Stimulated activated CD4-positive, alpha-beta T cell treated with anti-CD3 and anti-CD28 coated beads, TNF-alpha, amount 100 ng/mL, for 4 hours (primary cell): ENCODE measurements around the gene AGFG1.
"Not testable (repeated sequence)": the region's sequence is repeated elsewhere in the genome, so short reads cannot be mapped to it uniquely, and the experiment has no call there.

Source experiments
- DNase-seq, 3 experiments: peaks; one replicate each; pipeline ENCODE4 v3.0.0-alpha.2; 2020; ENCODE audit warnings: low read depth in 3 of 3

The AGFG1 gene

DNA sequence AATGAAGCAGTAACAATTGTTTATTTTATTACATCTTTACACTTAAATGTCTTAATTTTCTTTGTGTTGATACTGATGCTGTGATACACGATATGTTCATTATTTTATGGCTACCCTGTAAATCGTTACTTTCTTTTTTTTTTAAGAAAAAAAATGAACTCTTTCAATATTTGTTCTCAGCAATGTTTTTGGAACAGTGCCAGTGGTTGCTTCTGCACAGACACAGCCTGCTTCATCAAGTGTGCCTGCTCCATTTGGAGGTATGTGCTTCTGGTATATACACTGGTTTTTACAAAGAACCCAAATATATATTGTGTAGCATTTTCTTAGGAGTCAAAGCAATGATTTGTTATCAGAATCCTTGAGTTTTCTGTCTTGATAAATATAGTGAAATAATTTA, 64.5 kb downstream of the AGFG1 start:
- no peak for DNase-seq

DNA sequence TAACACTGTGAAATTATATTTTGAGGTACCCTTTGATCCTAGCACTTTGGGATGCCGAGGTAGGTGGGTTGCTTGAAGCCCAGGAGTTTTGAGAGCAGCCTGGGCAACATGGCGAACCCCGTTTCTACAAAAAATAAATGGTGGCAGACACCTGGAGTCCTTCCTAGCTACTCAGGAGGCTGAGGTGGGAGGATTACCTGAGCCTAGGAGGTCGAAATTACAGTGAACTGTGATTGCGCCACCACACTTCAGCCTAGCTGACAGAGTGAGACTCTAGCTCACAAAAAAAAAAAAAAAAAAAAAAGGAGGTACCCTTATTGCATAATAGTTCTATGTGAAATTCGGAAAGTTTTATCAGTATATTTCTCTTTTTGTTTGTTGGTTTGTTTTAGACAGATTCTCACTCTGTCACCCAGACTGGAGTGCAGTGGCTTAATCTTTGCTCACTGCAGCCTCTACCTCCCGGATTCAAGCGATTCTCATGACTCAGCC, 67.6 kb downstream of the AGFG1 start:
- no peak for DNase-seq

DNA sequence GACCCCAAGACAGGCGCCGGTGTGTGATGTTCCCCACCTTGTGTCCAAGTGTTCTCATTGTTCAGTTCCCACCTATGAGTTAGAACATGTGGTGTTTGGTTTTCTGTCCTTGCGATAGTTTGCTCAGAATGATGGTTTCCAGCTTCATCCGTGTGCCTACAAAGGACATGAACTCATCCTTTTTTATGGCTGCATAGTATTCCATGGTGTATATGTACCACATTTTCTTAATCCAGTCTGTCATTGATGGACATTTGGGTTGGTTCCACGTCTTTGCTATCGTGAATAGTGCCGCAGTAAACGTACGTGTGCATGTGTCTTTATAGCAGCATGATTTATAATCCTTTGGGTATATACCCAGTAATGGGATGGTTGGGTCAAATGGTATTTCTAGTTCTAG, 68.4 kb downstream of the AGFG1 start:
- DNase-seq, result not testable (repeated sequence)

DNA sequence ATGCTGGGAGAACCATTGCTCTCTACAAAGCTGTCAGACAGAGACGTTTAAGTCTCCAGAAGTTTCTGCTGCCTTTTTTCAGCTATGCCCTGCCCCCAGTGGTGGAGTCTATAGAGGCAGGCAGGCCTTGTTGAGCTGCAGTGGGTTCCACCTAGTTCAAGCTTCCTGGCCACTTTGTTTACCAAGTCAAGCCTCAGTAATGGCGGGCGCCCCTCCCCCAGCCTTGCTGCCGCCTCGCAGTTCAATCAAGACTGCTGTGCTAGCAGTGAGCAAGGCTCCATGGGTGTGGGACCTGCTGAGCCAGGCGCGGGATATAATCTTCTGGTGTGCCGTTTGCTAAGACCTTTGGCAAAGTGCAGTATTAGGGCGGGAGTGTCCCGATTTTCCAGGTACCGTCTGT, 74.0 kb downstream of the AGFG1 start:
- no peak for DNase-seq

DNA sequence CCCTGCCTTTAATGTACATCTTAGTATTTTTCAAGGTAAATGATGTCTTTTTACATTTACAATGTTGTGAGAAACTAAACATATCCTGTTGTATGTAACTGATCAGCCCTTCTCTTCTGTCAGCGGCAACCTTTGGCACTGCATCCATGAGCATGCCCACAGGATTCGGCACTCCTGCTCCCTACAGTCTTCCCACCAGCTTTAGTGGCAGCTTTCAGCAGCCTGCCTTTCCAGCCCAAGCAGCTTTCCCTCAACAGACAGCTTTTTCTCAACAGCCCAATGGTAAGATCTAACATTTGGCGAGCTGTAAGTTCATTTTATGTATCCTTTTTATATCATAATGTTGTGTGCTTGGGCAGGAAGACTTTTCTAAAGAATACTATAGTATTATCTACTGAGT, 79.9 kb downstream of the AGFG1 start:
- no peak for DNase-seq

DNA sequence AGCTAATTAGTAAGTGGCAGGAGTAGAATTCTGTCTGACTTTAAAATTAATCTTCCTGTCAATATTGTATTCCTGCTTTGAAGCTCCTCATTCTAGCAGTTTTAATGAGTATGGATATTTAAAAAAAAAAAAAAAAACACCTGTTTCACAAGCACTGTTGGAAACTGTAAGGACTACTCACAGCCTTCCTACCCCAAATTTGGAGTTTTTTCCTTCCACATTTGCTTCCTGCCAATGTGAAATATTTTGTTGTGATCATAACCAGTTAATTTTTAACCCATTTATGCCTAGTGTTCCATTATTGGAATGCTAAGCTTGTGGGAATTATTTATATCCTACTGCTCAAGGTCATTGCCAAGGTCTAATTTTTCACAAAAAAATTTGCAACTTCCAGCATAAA, 90.6 kb downstream of the AGFG1 start:
- DNase-seq, result no peak

DNA sequence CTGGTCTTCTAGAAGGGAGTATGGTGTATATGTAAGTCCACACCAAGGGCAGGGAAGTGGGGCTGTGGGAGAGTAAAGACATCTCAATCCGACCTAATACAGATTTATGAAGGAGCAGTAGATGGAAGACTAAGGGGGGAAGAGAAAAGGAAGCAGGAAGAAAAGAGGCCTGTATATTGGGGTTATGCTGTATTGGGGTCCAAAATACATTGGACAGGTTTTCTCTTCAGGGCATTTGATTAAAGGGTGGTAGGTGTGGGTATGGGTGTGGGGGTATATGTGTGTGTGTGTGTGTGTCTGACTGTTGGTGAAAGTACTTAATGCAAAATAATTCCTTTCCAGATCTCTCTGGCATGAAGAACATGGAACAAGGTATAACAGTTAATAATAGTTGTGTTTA, 93.1 kb downstream of the AGFG1 start:
- no peak for DNase-seq

DNA sequence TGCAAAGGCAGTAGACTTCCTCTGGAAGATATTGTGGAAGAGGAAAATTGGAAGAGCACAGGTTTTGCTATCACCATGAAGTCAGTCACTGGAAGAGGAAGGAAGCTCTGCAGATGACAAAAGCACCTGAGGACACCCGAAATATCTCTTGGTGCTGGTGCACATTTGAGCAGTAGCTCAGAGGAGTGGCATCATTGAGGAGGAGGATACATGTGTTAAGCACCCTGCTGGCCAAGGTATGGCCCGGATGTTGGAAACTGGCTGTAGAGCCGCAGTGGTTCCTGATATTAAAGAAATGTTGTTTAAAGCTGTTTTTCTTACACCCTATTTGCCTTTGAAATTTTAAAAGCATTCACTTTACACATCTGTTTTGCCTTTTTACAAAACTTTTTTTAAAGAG, 94.1 kb downstream of the AGFG1 start:
- DNase-seq, result no peak

DNA sequence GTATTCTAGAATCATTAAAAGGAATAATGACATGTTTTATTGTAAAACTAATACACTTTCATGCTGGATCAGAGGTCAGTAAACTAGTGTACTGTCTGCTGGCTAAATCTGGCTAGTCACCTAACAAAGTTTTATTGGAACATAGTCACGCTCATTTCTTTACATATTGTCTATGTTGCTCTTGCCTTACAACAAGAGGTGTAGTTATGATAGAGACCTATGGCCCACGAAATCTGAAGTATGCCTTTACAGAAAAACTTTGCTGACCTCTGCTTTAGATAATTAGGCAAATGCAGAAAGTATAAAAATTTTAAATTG, 96.9 kb downstream of the AGFG1 start:
- no peak for DNase-seq

DNA sequence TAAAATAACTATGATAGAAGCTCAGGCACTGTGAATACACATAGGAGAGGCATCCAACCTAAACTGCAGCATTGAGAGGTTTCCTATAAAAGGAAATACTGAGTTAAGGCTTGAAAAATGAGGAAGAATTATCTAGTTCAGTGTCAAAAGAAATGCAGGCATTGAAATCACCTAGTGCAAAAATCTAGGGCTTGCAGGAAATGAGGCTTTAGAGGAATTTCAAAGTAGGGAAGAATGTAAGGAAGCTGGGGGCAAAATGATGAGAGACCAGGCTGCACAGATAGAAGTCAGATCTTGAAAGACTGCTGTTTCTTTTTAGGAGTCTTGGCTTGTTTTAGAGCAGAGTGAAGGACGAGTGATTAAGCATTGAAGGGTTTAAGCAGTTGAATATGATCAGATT, 98.7 kb downstream of the AGFG1 start:
- no peak for DNase-seq

DNA sequence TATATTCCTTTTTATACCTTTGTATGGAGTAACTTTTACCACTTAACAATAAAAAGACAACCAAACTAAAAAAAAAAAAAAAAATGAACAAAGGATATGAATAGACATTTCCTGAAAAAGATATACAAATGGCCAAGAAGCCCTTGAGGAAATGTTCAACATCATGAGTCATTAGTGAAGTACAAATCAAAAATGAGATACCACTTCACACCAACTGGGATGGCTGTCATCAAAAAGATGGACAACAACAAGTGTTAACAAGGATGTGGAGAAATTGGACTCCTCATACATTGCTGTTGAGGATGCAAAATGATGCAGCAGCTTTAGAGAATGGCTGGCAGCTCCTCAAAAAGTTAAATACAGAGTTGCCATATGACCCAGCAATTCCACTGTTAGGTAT, 104.2 kb downstream of the AGFG1 start:
- DNase-seq, result no peak

DNA sequence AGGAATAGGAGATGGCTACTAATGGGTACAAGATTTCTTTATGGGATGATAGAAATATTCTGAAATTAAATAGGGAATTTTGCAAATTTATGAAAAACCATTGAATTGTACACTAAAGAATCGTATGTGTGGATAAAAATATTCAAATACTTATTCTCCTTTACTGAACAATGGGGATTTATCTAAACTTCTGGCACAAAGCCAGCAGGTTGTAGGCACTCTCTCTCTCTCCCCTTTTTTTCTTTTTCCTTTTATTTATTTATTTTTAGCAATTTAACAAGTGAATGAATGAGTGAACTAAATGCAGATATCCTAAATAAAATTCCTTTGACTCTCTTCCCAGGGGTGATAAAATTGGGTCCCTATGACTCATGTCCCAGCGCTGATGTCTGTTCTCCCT, 104.9 kb downstream of the AGFG1 start:
- no peak for DNase-seq

DNA sequence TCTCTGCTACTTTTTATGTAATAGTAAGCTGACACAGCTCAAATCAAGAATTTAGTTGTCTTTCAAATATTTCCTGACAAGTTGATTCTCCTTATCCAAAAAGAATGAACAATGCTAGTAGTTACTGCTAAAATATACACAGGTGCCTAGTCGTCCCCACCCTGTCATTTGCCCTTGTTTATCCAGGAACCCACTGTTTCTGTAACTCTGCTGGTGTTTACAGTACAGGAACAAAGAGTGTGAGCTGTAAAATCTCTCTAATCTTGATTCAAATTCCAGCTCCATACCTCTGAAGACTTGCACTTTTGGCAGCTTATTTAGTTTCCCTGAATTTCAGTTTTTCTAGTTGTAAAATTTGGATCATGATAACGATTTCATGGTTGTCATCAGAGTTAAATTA, 105.6 kb downstream of the AGFG1 start:
- no peak for DNase-seq

DNA sequence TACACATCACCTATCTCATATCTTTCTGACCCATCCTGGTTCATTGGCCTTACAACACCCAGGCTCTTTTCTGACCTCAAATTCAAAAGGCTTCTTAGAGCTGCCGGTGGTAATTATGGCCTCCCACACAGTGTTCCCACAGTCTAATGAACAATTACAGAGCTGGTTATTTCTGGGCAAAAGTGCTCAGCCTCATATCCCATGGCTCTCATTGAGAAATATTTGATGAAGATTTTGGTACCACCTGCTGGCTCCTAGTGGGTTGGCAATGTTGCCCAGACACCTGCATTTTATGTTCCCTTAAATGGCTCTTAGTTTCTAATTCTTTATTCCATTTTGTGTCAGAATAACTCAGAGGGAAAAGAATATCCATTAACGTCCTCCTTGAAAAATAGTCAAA, 106.7 kb downstream of the AGFG1 start:
- no peak for DNase-seq

DNA sequence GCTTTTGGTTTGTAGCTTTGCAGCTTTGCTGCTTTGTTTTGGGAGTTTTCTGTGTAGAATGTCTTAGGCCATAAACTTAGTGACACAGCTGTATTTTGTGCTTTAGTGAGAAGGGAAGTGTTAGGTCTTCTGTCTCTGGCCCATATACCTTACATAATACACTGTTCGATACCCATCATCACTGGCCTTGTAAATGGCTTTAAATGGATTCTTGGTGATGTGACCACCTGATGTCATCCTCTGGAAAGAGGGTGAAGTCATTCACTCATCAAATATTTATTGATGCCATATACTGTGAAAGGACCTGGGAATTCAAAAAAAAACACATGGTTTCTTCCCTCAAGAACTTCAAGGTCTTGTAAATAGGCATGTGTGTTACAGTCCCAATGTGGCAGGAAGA, 107.8 kb downstream of the AGFG1 start:
- DNase-seq, result no peak

DNA sequence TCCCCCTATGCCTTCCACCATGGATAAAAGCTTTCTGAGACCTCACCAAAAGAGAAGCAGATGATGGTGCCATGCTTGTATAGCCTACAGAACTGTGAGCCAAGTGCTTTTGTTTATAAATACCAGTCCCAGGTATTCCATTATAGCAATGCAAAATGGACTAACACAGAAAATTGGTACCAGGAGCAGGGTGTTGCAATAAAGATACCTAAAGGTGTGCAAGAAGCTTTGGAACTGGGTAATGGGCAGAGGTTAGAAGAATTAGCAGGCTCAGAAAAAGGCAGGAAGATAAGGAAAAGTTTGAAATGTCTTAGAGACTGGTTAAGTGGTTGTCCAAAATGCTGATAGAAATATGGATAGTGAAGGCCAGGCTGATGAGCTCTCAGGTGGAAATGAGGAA, 110.4 kb downstream of the AGFG1 start:
- DNase-seq, result no peak

DNA sequence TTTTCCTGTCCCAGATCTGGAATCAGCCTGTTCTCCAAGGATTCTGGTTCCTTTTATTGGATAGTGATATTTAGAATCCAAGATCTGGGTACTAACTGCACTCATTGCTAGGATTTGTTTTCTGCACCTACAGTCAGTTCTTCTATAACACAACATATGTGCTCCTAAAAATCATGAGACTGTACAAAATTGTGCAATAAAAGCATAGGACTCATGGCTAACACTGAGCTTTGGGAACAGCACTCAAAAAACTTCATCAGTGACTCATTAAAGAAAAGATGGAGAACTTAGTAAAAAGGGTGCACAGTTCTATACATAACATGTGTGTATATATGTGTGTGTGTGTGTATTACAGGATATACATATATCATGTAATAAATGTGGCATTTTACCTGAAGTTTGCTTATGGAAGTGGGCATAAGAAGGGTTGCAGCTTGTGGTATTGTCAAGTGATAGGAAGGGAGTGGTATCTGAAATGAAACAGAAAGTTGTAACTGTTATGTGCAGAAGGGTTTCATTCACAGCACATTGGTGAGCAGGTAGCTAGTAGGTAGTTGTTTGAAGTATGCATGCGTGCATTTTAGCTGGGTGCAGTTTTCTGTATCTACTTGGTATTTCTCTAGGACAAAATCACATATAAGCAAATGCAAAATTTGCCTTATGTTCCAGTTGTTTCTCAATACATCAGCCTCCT, 120.9 kb downstream of the AGFG1 start:
- no peak for DNase-seq

DNA sequence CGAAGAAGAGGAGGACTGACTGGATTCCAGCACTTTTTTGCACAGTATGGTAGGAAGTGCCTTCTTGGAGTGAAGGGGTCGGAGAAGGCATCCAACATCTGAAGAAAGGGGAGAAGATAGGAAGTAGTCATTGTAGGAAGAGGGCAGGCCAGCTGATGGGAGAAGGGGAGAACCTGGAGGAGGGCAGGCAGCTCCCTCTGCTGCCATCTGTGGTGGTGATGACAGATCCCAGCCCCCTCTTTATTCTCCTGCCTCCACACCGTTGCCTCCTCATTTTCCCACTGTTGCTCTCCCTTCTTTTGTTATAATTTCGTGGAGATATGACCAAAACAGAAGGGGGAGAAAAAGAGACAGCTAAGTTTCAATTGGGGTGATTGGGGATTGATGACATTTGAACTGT, 123.8 kb downstream of the AGFG1 start:
- DNase-seq, result no peak

DNA sequence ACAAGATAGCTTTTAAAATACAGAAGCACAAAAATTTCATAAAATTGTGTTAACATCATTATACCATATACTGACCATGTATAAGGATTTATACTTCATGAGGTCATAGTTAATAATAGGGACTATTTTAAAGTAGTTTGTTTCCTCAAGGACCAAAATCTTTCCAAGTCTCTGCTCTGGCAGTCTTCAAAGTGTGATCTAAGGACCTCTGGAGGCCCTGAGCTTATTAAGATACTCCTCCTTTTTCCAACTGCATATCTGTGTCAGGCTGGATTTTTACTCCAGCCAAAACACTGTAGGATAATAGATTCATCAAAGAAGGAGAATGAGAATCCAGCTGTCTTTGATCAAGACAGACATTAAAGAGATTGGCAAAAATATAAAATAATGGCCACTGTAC, 125.1 kb downstream of the AGFG1 start:
- DNase-seq, result no peak

DNA sequence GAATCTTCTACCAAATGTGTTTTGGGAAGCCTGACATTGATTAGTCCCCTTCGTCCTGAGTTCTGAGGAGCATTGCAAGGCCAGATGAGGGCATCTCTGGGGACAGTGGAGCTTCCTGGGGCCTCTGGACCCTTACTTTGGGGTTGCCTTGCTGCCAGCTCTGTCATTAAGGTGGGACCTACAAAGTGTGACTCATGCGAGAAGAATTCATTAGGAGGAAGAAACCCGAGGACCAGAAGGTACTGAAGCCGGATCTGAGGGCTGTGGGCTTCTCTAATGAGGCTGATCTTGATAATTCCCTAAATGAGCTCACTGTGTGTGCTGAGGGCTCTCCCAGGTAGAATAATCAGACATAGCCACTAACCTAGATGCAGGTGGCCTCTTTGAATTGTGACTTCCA, 126.0 kb downstream of the AGFG1 start:
- DNase-seq, result no peak

DNA sequence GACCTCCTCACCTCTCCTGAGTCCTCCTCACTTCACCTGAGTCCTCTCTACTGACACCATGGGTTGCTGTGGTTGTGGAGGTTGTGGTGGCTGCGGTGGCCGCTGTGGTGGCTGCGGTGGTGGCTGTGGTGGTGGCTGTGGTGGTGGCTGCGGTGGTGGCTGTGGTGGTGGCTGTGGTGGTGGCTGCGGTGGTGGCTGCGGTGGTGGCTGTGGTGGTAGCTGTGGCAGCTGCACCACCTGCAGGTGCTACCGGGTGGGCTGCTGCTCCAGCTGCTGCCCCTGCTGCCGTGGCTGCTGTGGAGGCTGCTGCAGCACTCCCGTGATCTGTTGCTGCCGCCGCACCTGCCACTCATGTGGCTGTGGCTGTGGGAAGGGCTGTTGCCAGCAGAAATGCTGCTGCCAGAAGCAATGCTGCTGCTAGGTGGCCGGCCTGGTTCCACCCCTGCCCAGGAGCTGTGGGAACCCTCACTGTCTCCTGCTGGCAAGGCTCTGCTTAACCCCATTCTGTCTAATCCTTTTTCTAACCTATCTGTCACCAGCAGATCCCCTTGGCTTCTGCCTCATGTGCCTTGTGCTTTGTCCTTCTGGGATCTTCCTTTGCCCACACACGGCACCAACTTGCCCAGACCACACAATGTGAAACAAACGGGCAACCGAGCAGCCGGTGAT, 127.0 kb downstream of the AGFG1 start, which contains the start of gene SCYGR2:
SCYGR2 (plus strand) TSS at position 59 of the 669 bp plus-strand sequence; CDS start at position 59, 0 bp downstream.
- not testable (repeated sequence) for DNase-seq

DNA sequence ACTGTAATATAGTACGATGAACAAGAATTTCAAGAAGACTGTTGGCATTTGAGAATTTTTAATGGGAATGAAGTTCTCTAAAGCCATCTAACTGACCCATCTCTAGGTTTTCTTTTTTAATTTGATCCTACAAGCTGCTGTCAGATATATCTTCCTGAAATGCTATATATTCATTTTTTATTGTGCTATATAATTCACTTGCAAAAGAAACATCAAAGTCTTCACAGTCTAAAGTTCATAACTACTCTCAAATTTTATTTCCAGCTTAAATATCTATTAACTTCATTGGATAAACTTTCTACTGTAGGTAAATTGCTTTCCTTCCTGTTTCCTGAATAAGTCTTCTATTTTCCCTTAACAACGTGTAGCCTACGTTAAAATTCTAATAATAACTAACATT, 130.4 kb downstream of the AGFG1 start:
- DNase-seq, result no peak

DNA sequence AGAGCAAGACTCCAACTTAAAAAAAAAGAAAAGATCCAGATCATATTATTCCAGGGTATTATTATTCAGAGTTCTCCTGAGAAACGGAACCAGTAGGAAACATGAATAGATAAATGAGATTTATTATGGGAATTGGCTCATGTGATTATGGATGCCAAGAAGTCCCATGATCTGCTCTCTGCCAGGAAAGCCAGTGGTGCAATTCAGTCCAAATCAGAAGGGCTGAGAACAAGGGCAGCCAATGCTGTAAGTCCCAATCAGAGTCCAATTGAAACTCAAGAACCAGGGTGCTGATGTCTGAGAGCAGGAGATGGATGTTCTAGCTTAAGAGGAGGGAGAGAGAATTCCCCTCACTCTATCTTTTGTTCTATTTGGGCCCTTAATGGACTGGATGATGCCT, 134.5 kb downstream of the AGFG1 start:
- no peak for DNase-seq

DNA sequence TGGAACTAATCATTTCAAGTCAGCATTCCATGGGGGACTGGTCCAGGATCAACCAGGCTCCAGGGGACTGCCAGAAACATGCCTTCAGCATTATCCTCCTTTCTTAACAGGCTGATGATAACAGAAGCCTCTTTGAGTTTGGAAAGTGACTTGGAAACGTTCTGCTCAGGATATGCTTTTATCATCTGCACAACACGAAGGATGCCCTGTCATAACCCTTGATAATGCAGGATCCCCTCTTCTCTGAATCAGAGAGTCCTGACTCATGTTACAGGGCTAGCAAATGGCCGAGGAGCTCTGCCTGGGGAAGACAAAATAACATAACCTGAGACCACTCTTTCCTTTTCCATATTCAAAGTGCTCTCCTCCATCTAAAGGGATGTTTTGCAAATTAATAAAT, 136.0 kb downstream of the AGFG1 start:
- DNase-seq, result no peak
